ENCODE data around the gene KCNH3. TPM values are rescaled to one million over a fixed set of nuclear protein-coding genes. Genes with fewer than 3 reads are reported as not detected.
A peak's percentile ranks its signal among the peaks of the same experiment; 100 is the strongest.

KCNH3 gene
- total and polyA plus RNA-seq, 2 of the 13 experiments (the other 11 are each of a cell fraction or from before 2014, with no cell fraction given), result 0.01 to 0.07 TPM

DNA sequence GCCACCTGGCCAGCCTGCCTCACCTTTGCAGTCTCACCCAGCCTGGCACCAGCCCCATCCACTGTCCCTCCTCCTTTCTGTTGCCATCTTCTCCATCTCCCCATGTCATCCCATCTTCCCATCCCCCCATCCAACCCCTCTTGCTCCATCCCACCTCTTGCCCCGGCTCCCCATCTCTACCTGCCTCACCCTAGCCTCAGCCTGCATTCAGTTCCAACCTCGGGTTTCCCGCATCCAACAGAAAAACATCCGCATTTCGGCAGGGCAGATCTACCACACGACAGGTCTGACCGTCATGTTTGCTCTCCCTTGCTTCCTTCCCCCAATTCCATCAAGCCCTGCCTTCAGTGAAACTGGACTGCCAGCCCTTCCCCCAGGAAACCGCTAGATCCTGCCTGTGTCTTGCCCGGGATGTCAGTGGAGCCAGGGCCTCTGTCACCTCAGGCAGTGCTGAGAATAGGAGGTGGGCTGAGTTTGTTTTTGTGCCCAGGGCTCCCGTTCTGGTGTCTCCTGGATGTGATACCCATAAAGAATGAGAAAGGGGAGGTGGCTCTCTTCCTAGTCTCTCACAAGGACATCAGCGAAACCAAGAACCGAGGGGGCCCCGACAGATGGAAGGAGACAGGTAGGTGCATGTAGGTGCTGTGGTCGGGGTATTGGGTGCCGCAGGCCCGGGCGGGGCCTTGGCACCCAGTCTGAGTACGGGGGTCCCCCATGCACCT is 2.5 kb downstream of the KCNH3 start:
- CTCF ChIA-PET (ENCODE audit: low intra/inter-chr PET ratio, low total read pairs), result no interaction called here
- Histone ChIP-seq H3K4me2 (ENCODE audit: low read depth, low read length) (peak overlapping the region; percentile 35; the same call in 1 of the 2 replicates), H3K9ac (ENCODE audit: insufficient read depth, low read depth, low read length) (no peak overlapping the region), H3K27ac (ENCODE audit: extremely low read length, insufficient read depth, low read length) (no peak overlapping the region), H4K20me1 (ENCODE audit: insufficient read depth, low read length) (no peaks in the 10 kb centered on the region), H3K27me3 (ENCODE audit: control insufficient read depth in 1 of 2, insufficient read depth in 2 of 2, low read length in 2 of 2) (peaks cover 11 to 48% of the 10 kb centered on the region in 2 experiments), H3K9me3 (ENCODE audit: low read length) (no peaks in the 10 kb centered on the region), H3K4me3 (replicated peaks in 1 of 3; ENCODE audit: insufficient read depth in 1 of 3, low read depth in 2 of 3, low read length in 3 of 3) (peak overlapping the region in 1 of 3 experiments; percentile 31; a peak in 2 of 6 replicates), H3K36me3 (replicated peaks in 1 of 2; ENCODE audit: control insufficient read depth in 1 of 2, insufficient read depth in 2 of 2, low read length in 2 of 2) (no peaks in the 10 kb centered on the region), H3K79me2 (ENCODE audit: insufficient read depth, low read length) (no peaks in the 10 kb centered on the region), H2AFZ (ENCODE audit: low read length) (no peak overlapping the region), H3K4me1 (ENCODE audit: insufficient read depth, low read length) (peaks cover 85% of the 10 kb centered on the region)
- in situ Hi-C loops (cut with HindIII; ENCODE audit: extremely low pct_ligation_motif_present, low pct_unique_long_range_greater_than_20kb), result no loop called here
- no peak for DNase-seq (ENCODE audit: low spot score)
- TF ChIP-seq HOXA3 (CRISPR knock-in tag; IDR thresholded peaks at IDR 0.05) (0 out of 2 replicates have a peak, but pooled peaks have one; percentile 31), ZNF703 (CRISPR knock-in tag; IDR thresholded peaks at IDR 0.05; ENCODE audit: borderline replicate concordance) (no peak), ZNF547 (CRISPR knock-in tag; IDR thresholded peaks at IDR 0.05) (no peak), ATF5 (CRISPR knock-in tag; IDR thresholded peaks at IDR 0.05; ENCODE audit: low read depth) (no peak), ZMYM4 (CRISPR knock-in tag; IDR thresholded peaks at IDR 0.05) (no peak), ZNF687 (CRISPR knock-in tag; IDR thresholded peaks at IDR 0.05) (peak; percentile 8; the same call in 1 of the 2 replicates)
- TF ChIP-seq, protein P1, sequence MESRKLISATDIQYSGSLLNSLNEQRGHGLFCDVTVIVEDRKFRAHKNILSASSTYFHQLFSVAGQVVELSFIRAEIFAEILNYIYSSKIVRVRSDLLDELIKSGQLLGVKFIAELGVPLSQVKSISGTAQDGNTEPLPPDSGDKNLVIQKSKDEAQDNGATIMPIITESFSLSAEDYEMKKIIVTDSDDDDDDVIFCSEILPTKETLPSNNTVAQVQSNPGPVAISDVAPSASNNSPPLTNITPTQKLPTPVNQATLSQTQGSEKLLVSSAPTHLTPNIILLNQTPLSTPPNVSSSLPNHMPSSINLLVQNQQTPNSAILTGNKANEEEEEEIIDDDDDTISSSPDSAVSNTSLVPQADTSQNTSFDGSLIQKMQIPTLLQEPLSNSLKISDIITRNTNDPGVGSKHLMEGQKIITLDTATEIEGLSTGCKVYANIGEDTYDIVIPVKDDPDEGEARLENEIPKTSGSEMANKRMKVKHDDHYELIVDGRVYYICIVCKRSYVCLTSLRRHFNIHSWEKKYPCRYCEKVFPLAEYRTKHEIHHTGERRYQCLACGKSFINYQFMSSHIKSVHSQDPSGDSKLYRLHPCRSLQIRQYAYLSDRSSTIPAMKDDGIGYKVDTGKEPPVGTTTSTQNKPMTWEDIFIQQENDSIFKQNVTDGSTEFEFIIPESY (CRISPR knock-in tag; IDR thresholded peaks at IDR 0.05), result peak; percentile 79
- WGBS (ENCODE audit: low lambda C conversion rate), result 46% methylated on average over 14 of the region's 18 CpGs
- no peak for FAIRE-seq
- POLR2A ChIA-PET, result no interaction called here
- intact Hi-C loops (cut with micrococcal nuclease; ENCODE audit: unreplicated experiment), result no loop called here
- ATAC-seq, result no peak
- BruUV-seq (replicated peaks), result no TSS peak

Data from HepG2 (cell line).